ENCODE results near the gene TBX6.
A peak's percentile ranks its signal among the peaks of the same experiment; 100 is the strongest.

The TBX6 gene

GRCh38 chr16:30086291-30087140 lies 5.2 kb downstream of the TBX6 start:
- DNase-seq = no peak

GRCh38 chr16:30085820-30086219 lies 5.9 kb downstream of the TBX6 start:
- DNase-seq = no peak

GRCh38 chr16:30085247-30085646 lies 6.5 kb downstream of the TBX6 start:
- no peak for DNase-seq

- DNase-seq = no peak
Measured at GRCh38 chr16:30084816-30085159, 6.9 kb downstream of the TBX6 start.

- DNase-seq = no peak
Measured at GRCh38 chr16:30084096-30084815, 7.5 kb downstream of the TBX6 start.

- no peak for DNase-seq
Measured at GRCh38 chr16:30083216-30084055, 8.3 kb downstream of the TBX6 start.

GRCh38 chr16:30082545-30083090 lies 9.1 kb downstream of the TBX6 start:
- DNase-seq = no peak

GRCh38 chr16:30079480-30079879 lies 12.2 kb downstream of the TBX6 start:
- no peak for DNase-seq

GRCh38 chr16:30078744-30079143 lies 13.0 kb downstream of the TBX6 start:
- DNase-seq = no peak

- no peak for DNase-seq
Measured at GRCh38 chr16:30077656-30078055, 14.1 kb downstream of the TBX6 start.

- DNase-seq = no peak
Measured at GRCh38 chr16:30076276-30076791, 15.4 kb downstream of the TBX6 start.

- peak; percentile 63 for DNase-seq
Measured at GRCh38 chr16:30075503-30076275, 16.0 kb downstream of the TBX6 start, which contains the start of gene PPP4C. Gene PPP4C (plus strand): TSS chr16:30075994. CDS start chr16:30076378, 384 bp downstream.

- no peak for DNase-seq
Measured at GRCh38 chr16:30070490-30070889, 21.2 kb downstream of the TBX6 start.

GRCh38 chr16:30069611-30070462 lies 21.9 kb downstream of the TBX6 start:
- no peak for DNase-seq

- DNase-seq = no peak
Measured at GRCh38 chr16:30068750-30069610, 22.7 kb downstream of the TBX6 start.

GRCh38 chr16:30068333-30068732 lies 23.4 kb downstream of the TBX6 start:
- DNase-seq = no peak

GRCh38 chr16:30067584-30067916 lies 24.2 kb downstream of the TBX6 start:
- DNase-seq = no peak

GRCh38 chr16:30066761-30067583 lies 24.8 kb downstream of the TBX6 start:
- DNase-seq = no peak
